HG03095 (cell line): ENCODE measurements around the gene MON1A.

Experiments used
- ATAC-seq: cut with Tn5 transposase; IDR thresholded peaks from one replicate; pipeline ENCODE4 v1.9.1; 2021; ENCODE audit warnings: moderate library complexity; ENCODE audit not compliant: unreplicated experiment

MON1A gene

GRCh38 chr3:49895791-49896190, 33.8 kb downstream of the MON1A start:
- no peak for ATAC-seq

- ATAC-seq: no peak
Measured at GRCh38 chr3:49889296-49889695, 40.3 kb downstream of the MON1A start.

GRCh38 chr3:49886922-49887265, 42.7 kb downstream of the MON1A start:
- ATAC-seq: no peak

- no peak for ATAC-seq
Measured at GRCh38 chr3:49883998-49884397, 45.6 kb downstream of the MON1A start.

GRCh38 chr3:49882166-49882565, 47.4 kb downstream of the MON1A start:
- ATAC-seq: no peak

- no peak for ATAC-seq
Measured at GRCh38 chr3:49880581-49881315, 48.9 kb downstream of the MON1A start.

GRCh38 chr3:49879721-49880120, 49.9 kb downstream of the MON1A start:
- no peak for ATAC-seq

GRCh38 chr3:49878686-49879085, 50.9 kb downstream of the MON1A start:
- no peak for ATAC-seq

GRCh38 chr3:49877716-49878115, 51.9 kb downstream of the MON1A start:
- ATAC-seq: no peak

GRCh38 chr3:49876567-49876966, 53.0 kb downstream of the MON1A start:
- no peak for ATAC-seq

GRCh38 chr3:49873623-49874022, 56.0 kb downstream of the MON1A start:
- no peak for ATAC-seq

GRCh38 chr3:49872801-49873281, 56.8 kb downstream of the MON1A start:
- ATAC-seq: no peak

- ATAC-seq: no peak
Measured at GRCh38 chr3:49871531-49872153, 58.0 kb downstream of the MON1A start.

- ATAC-seq: no peak
Measured at GRCh38 chr3:49869525-49870126, 60.0 kb downstream of the MON1A start, which contains the start of gene CAMKV. Gene CAMKV (minus strand): TSS chr3:49869906. CDS start chr3:49862388, 7,518 bp downstream.

GRCh38 chr3:49868862-49869466, 60.6 kb downstream of the MON1A start:
- no peak for ATAC-seq

GRCh38 chr3:49867871-49868321, 61.7 kb downstream of the MON1A start:
- no peak for ATAC-seq

GRCh38 chr3:49867400-49867799, 62.2 kb downstream of the MON1A start:
- ATAC-seq: no peak

- ATAC-seq: no peak
Measured at GRCh38 chr3:49865198-49865784, 64.3 kb downstream of the MON1A start.

- no peak for ATAC-seq
Measured at GRCh38 chr3:49864505-49864904, 65.1 kb downstream of the MON1A start.

GRCh38 chr3:49859576-49860305, 69.9 kb downstream of the MON1A start:
- ATAC-seq: no peak
